GM21825 (cell line): ENCODE measurements around the gene SLC24A4.

ENCODE experiments used
- ATAC-seq: cut with Tn5 transposase; IDR thresholded peaks from one replicate; pipeline ENCODE4 v1.9.1; 2021; ENCODE audit warnings: mild to moderate bottlenecking, moderate library complexity; ENCODE audit not compliant: unreplicated experiment

Gene SLC24A4

GRCh38 chr14:92451755-92452154 is 128.8 kb downstream of the SLC24A4 start:
- no peak for ATAC-seq

GRCh38 chr14:92452471-92452870 is 129.5 kb downstream of the SLC24A4 start:
- no peak for ATAC-seq

DNA sequence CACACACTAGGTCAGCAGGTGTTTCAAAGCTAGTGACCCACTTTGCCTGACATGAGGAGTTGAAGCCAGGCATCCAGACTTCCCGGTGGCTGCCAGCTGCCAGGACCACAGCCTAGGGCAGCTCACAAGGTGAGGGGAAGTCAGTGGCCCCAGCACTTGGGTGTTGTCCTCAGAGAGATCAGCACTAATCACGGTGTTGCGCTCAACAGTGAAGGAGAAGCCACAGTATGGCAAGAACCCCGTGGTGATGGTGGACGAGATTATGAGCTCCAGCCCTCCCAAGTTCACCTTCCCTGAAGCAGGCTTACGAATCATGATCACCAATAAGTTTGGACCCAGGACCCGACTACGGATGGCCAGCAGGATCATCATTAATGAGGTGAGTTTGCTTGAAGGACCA is 130.7 kb downstream of the SLC24A4 start:
- no peak for ATAC-seq

- ATAC-seq, result no peak
Observed at GRCh38 chr14:92455231-92455630, 132.3 kb downstream of the SLC24A4 start.

- no peak for ATAC-seq
Observed at GRCh38 chr14:92456215-92457015, 133.4 kb downstream of the SLC24A4 start.

DNA sequence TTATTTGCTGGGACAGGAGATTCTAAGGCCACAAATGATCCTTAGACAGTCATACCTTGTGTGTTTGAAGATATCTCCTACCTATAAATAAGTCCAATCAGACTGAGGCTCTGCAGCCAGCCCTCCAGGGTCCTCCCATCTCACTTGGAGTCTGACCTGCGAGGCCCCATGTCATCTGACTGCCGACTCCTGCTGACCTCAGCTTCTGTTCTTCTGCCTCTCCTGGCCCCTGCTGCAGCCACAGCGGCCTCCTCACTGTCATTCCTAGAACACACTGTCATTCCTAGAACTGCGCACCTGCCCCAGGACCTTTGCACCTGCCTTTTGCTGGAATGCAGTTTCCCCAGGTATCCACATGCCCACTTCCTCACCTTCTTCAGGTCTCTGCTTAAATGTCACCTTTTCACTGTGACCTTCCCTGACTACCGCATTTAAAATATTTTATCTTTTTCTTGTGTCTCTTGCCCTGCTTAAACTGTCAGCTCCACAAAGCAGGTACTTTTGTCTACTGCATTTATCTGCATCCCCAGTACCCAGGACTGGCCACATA is 134.1 kb downstream of the SLC24A4 start:
- ATAC-seq, result no peak

DNA sequence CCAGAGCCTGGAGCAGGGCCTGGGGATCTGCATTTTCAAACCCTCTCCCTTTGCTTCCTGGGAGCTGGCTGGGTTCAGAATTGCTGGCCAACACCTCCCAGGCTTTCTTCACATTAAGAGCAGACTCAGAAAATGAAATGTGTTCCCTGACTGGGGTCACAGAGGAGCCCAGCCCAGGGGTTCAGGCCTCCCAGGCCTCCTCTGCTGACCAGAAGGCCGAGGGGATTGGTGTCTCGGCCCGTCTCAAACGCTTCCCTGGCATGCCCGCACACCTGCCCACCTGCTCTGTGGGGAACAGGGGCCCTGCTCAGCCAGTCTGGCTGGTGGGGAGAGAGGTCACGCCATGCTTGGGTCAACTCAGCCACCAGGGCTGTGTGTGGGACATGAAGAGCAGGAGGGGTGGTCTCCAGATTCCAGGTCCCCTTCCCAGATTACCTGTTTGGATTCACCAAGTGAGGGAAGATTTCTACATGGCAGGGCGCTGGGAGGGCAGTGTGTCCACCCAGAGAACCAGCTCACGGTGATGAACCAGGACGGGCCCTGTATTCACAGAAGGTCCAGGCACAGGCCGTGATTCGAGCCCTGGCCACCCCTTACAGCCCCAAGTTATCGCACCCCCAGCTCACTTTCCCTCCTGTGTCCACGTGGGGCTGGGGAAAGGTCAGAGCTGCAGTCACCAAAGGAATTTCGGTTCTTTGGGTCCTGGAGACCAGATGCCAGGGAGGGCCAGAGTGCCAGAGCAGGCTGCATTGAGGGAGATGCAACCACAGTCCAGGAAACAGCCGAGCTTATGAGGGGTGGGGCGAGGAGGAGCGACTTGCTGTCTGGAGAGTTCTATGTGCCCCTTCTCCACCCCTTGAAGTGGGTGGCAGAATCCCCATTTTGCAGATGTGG is 135.4 kb downstream of the SLC24A4 start:
- ATAC-seq, result no peak

GRCh38 chr14:92459030-92459949 is 136.3 kb downstream of the SLC24A4 start:
- no peak for ATAC-seq

DNA sequence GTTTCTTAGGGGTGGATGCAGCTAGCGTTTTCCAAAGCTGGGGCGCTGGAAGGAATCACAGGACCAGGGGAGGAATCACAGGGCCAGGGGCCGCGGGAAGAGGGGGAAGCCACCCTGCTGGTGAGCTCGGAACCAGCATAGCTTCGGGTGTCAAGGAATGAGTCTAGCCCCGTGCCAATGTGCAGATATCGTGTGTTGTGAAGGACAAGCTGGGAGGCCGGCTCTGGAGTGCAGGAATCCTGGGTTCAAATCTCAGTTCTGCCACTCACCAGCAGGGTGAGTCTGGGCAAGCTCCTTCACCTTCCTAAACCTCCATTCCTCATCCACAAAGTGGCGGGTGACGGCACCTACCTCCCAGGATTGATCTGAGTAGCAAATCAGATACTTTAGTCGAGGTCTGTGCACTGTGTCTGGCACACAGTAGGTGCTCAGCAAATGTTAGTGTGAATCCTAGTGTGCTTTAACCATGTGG is 137.0 kb downstream of the SLC24A4 start:
- no peak for ATAC-seq

DNA sequence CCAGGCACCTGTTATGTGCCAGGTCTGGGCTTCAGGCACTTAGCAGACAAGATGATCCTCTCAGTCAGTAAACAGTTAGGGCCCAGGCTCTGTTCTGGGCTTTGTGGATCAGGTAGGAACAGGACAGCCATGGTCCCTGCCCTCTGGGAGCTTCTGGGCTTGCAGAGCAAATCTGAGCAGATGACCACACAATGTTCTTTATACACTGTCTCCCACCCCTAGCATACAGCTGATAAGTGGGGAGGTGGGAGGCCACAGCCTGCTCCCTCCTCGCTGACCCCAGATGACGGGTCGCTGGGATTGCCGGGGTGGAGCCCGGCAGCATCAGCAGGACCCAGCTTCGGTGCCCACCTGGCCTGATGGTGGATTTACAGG is 137.6 kb downstream of the SLC24A4 start:
- no peak for ATAC-seq

DNA sequence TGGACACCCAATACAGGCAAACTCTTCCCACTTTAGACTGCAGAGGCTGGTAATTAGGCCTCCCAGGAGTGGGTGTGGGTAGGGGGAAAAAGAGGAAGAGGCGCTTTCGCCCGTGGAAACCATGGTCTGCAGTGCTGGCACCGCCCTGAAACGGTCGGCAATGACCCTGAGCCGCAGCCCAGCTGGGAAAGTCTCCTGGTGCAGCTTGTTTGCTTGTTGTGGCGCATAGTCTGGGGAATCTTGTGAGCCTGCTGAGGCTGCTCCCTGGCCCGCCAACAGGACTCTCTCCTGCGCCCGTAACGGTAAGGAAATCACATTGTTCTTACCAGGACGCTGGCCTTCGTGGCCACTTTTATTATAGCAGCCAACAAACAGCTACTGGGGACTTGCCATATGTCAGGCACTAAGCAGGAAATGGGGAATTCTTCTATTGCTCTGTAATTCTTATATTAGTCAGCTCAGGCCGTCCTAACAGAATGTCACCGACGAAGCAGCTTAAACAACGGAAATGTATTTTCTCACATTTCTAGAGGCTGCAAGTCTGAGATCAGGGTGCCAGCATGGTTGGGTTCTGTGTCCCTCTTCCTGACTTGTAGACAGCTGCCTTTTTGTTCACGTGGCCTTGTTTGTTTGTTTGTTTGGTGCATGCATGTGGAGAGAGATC is 138.1 kb downstream of the SLC24A4 start:
- no peak for ATAC-seq

GRCh38 chr14:92461891-92462290 is 138.9 kb downstream of the SLC24A4 start:
- no peak for ATAC-seq

DNA sequence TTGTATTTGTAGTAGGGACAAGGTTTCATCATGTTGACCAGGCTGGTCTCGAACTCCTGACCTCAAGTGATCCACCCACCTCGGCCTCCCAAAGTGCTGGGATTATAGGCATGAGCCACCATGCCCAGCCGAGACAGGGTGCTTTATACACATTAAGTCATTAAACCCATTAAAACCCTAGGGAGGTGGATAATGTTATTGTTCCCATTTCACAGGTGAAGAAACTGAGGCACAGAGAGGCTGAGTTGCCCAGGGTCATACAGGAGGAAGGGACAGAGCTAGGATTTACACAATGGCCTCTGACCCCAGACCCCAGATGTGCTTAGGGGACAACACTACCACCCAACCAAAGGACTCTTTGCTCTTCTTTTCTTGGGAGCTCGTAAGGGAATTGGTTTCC is 139.6 kb downstream of the SLC24A4 start:
- ATAC-seq, result no peak

GRCh38 chr14:92463141-92463540 is 140.2 kb downstream of the SLC24A4 start:
- ATAC-seq, result no peak

- ATAC-seq, result no peak
Observed at GRCh38 chr14:92464156-92464555, 141.2 kb downstream of the SLC24A4 start.

DNA sequence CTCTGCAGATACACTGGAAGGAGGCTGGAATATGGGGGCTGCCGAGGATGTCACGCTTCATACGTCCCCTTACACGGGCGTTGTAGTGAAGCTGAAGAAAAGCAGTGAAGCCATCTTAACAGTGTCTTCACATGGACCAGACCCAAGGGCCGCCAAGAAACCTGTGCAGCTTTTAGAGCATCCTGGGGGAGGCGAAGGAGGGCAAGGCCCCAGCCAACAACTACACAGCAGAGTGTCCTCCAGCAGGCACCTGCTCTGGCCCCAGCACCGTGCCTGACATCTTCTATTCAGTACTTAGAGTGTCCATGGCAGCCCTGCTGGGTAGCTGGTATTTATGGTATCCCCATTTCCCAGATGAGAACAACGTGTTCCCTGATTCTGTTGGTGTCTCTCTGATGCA is 141.8 kb downstream of the SLC24A4 start:
- ATAC-seq, result no peak

- ATAC-seq, result no peak
Observed at GRCh38 chr14:92465353-92466055, 142.5 kb downstream of the SLC24A4 start.

DNA sequence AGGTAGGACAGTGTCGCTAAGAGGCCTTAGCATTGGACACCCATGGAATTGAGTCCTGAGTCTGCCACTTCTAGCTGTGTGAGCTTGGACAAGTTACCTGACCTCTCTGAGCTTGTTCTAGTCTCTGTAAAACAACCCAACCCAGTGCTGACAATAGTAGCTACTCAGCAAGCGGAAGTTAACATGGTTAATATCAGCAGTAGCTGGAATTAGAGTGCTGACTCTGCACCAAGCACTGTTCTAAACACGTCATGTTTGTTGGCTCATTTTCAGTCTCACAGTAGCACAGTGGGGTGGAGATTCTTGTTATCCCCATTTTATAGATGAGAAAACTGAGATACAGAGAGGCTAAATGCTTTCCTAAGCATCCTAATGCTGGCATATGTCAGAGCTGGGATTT is 143.1 kb downstream of the SLC24A4 start:
- ATAC-seq, result no peak

DNA sequence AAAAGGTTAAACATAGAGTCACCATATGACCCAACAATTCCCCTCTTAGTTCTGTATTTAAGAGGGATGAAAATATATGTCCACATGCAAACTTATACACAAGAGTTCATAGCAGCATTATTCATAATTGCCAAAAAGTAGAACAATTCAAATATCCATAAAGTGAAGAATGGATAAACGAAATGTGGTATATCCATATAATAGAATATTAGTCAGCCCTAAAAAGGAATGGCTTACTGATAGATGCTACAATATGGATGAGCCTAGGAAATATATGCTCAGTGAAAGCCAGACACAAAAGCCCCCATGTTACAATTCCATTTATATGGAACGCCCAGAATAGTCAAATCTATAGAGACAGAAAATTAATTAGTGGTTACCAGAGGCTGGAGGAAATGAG is 146.6 kb downstream of the SLC24A4 start:
- ATAC-seq, result no peak
